NCI-H2196 (cell line): Measurements from ENCODE around the gene ZNF575.

Experiments
- DNase-seq: peaks from one replicate; lab custom pipeline; 2025; ENCODE audit not compliant: unreplicated experiment; lab: John Stamatoyannopoulos, UW

ZNF575 gene

GRCh38 chr19:43570174-43570791, 37.3 kb downstream of the ZNF575 start:
- peak; percentile 83 for DNase-seq

GRCh38 chr19:43572171-43572588, 39.2 kb downstream of the ZNF575 start:
- DNase-seq: peak; percentile 72

- no peak for DNase-seq
Observed at GRCh38 chr19:43574424-43575155, 41.6 kb downstream of the ZNF575 start.

DNA sequence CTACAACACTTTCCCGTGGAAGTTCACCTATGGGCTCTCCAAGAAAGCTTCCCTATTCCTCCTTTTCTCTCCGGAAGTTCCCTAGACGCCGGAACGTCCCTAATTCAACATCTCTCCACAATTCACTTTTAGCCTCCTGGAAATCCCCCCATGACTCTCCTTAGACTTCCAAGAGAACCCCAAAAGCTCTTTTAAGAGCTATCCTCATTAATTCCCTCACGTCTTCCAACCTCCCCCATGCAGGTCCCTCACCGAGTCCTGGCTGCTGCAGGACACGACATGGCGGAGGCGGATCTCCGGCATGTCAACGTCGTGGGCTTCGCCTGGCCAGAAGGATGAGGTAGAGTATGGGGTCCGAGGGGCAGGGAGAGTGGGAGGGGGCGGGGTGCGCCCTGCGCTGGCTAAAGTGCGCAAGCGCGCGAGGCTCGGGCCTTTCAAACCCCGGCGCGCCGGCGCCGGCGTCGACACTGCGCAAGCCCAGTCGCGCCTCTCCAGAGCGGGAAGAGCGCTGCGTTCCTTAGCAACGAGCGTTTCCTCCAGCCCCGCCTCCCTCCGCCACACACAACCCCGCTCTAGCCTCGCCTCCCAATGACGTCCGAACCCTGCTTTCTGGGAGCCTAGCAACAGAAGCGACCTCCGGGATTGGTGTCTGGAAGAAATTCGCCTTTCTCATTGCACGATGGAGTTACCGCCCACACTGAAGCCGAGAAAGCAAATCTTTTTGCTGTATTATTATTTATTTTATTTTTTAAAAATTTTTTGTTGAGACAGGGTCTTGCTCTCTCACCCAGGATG, 42.4 kb downstream of the ZNF575 start, which contains the start of the genes PINLYP and XRCC1:
Gene PINLYP (plus strand): TSS at position 646 of the 795 bp plus-strand sequence. CDS start 1,391 bp downstream, outside the sequence.
Gene XRCC1 (minus strand): TSS at position 372 of the 795 bp plus-strand sequence. CDS start 69 bp downstream, at position 303.
- peak; percentile 99 for DNase-seq

GRCh38 chr19:43575955-43576878, 43.2 kb downstream of the ZNF575 start:
- no peak for DNase-seq

DNA sequence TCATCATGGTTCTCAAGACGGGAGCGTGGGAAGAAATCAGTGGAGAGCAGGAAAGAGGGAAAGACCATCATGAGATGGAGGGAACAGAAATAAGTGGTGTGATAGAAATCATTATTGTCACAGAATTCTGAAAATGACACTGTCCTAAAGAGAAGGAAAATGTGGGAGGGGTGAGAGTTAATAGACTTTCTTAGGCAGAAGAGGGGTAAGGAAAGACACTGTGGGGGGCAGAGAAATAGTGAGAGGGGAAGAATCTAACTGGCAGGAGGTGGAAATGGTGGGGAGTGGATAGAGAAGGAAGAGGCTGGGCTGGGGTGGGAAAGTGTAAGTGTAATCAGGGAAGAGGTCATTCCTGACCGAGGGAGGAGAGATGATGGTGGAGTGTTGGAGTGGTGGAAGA, 45.8 kb downstream of the ZNF575 start:
- DNase-seq: no peak

DNA sequence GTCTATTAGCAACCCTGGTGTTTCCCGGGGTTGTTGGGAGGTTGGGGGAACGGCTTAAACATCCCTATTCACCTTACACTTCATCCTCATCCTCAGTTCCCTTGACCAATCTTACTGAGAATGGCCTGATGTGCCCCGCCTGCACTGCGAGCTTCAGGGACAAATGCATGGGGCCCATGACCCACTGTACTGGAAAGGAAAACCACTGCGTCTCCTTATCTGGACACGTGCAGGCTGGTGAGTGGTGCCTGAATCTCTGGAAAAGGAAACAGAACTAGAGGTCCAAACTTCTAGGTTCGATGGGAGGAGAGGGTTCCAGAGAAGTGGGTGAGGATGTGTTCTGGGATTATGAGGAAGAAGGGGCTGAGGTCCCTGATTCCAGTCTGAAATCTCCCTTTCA, 48.5 kb downstream of the ZNF575 start:
- no peak for DNase-seq

DNA sequence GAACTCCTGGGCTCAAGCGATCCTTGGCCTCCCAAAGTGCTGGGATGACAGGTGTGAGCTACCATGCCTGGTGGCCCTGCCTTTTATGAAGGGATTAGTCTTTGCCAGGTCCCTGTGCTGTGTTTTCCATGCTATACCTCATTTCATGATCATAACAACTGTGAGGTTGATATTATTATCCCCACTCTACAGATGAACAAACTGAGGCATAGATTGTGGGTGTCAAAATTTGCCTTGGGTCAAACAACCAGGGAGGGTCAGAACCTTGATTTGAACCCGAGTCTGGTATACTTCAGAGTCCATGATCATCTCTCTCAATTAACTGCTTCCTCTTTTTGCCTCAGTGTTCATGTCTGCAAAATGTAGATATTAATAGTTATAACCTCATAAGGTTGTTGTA, 49.5 kb downstream of the ZNF575 start:
- DNase-seq: no peak

GRCh38 chr19:43584484-43584883, 51.5 kb downstream of the ZNF575 start:
- no peak for DNase-seq
